Neural cell (in vitro differentiated cells): ENCODE data around the gene ASB8. TPM values are rescaled to one million over a fixed set of nuclear protein-coding genes. Genes with fewer than 3 reads are reported as not detected.

ENCODE experiments used
- H2AFZ ChIP-seq: fragments of 200-600, 300-800 bp; sonication (generic), shearing (Covaris generic); 2 replicates; pipeline ENCODE4 v1.6.0; 2014; ENCODE audit warnings: low read depth, mild to moderate bottlenecking, antibody characterized with exemption, low read length, moderate library complexity
- H3F3A ChIP-seq: fragments of 200-600 bp; shearing (Covaris generic); 2 replicates; pipeline ENCODE4 v1.6.1; 2016; ENCODE audit warnings: mild to moderate bottlenecking, moderate library complexity, mixed read lengths, antibody characterized with exemption, low read length; ENCODE audit not compliant: insufficient read depth, poor library complexity, severe bottlenecking
- H3K27ac ChIP-seq: fragments of 200-600, 300-800 bp; sonication (generic), shearing (Covaris generic); 2 replicates; pipeline ENCODE4 v1.5.1; 2014; ENCODE audit warnings: mild to moderate bottlenecking, low read length, moderate library complexity
- H3K27me3 ChIP-seq: fragments of 300-800, 200-600 bp; sonication (generic), shearing (Covaris generic); 2 replicates; pipeline ENCODE4 v1.6.0; 2014; ENCODE audit warnings: mild to moderate bottlenecking, low read depth, low read length, moderate library complexity; ENCODE audit not compliant: insufficient read depth
- H3K36me3 ChIP-seq: fragments of 300-800, 200-600 bp; sonication (generic), shearing (Covaris generic); 2 replicates; pipeline ENCODE4 v1.5.1; 2014; ENCODE audit warnings: mild to moderate bottlenecking, antibody characterized with exemption, low read length, moderate library complexity; ENCODE audit not compliant: insufficient read depth
- H3K4me2 ChIP-seq: fragments of 300-800, 200-600 bp; sonication (generic), shearing (Covaris generic); 2 replicates; pipeline ENCODE4 v1.6.0; 2014; ENCODE audit warnings: mild to moderate bottlenecking, low read length
- H3K4me3 ChIP-seq: fragments of 300-800, 200-600 bp; sonication (generic), shearing (Covaris generic); 2 replicates; pipeline ENCODE4 v1.5.1; 2014; ENCODE audit warnings: mild to moderate bottlenecking, low read length, moderate library complexity
- H3K79me2 ChIP-seq: fragments of 200-600 bp; shearing (Covaris generic); replicated peaks from 2 replicates; pipeline ENCODE4 v1.6.0; 2014; ENCODE audit warnings: mild to moderate bottlenecking, low read length, moderate library complexity; ENCODE audit not compliant: insufficient read depth
- H3K9ac ChIP-seq: fragments of 300-800, 200-600 bp; sonication (generic), shearing (Covaris generic); 2 replicates; pipeline ENCODE4 v1.6.1; 2016; ENCODE audit warnings: mild to moderate bottlenecking, low read length, mixed read lengths
- H3K9me2 ChIP-seq: fragments of 200-600 bp; shearing (Covaris generic); 2 replicates; pipeline ENCODE4 v1.6.1; 2016; ENCODE audit warnings: mild to moderate bottlenecking, low read length, mixed read lengths; ENCODE audit not compliant: insufficient read depth
- H3K9me3 ChIP-seq: fragments of 200-600, 300-800 bp; sonication (generic), shearing (Covaris generic); 2 replicates; pipeline ENCODE4 v1.6.1; 2016; ENCODE audit warnings: mild to moderate bottlenecking, mixed run types, low read length, moderate library complexity, mixed read lengths
- H4K20me1 ChIP-seq: fragments of 200-600 bp; shearing (Covaris generic); 2 replicates; pipeline ENCODE4 v1.6.1; 2016; ENCODE audit warnings: mild to moderate bottlenecking, mixed run types; ENCODE audit not compliant: insufficient read depth
- CTCF ChIP-seq: fragments of 450-650 bp; IDR thresholded peaks from 2 replicates; pipeline ENCODE4 v1.5.1; 2014; ENCODE audit warnings: antibody characterized with exemption, mild to moderate bottlenecking, moderate library complexity; ENCODE audit not compliant: poor library complexity, severe bottlenecking
- EP300 ChIP-seq: fragments of 450-650 bp; conservative IDR thresholded peaks from 2 replicates; pipeline ENCODE4 v1.6.1; 2014; ENCODE audit warnings: antibody characterized with exemption, mild to moderate bottlenecking, moderate library complexity; ENCODE audit not compliant: poor library complexity, severe bottlenecking
- EZH2 ChIP-seq: fragments of 200-600, 300-800 bp; shearing (Covaris generic), sonication (generic); IDR thresholded peaks from 2 replicates; pipeline ENCODE4 v1.6.1; 2014; ENCODE audit warnings: antibody characterized with exemption, low read length, borderline replicate concordance, mild to moderate bottlenecking; ENCODE audit not compliant: insufficient read depth, poor library complexity, severe bottlenecking
- MXI1 ChIP-seq: fragments of 450-650 bp; conservative IDR thresholded peaks from 2 replicates; pipeline ENCODE4 v1.6.1; 2014; ENCODE audit warnings: antibody characterized with exemption, mild to moderate bottlenecking; ENCODE audit not compliant: poor library complexity, severe bottlenecking
- POLR2AphosphoS5 ChIP-seq: IDR thresholded peaks from 2 replicates; pipeline ENCODE4 v1.6.1; 2012
- RAD21 ChIP-seq: fragments of 450-650 bp; conservative IDR thresholded peaks from 2 replicates; pipeline ENCODE4 v1.6.1; 2014; ENCODE audit warnings: antibody characterized with exemption, mild to moderate bottlenecking, moderate library complexity
- REST ChIP-seq: IDR thresholded peaks from 2 replicates; pipeline ENCODE4 v1.6.1; 2012; ENCODE audit warnings: borderline replicate concordance
- SMC3 ChIP-seq: fragments of 450-650 bp; conservative IDR thresholded peaks from 2 replicates; pipeline ENCODE4 v1.6.1; 2014; ENCODE audit warnings: antibody characterized with exemption, mild to moderate bottlenecking, moderate library complexity; ENCODE audit not compliant: poor library complexity
- TAF1 ChIP-seq: IDR thresholded peaks from 2 replicates; pipeline ENCODE4 v1.6.1; 2012; ENCODE audit warnings: low read depth
- polyA plus RNA-seq: library from polyadenylated mRNA; depleted of rRNA; stranded (reverse); fragments of >200 nt; gene quantifications from 2 replicates; pipeline ENCODE4 v1.2.3, GENCODE V29; 2014

Gene ASB8
- polyA plus RNA-seq, 1 donor from 2014 or later: 41.7 TPM

GRCh38 chr12:48176417-48176751 lies 19.1 kb upstream of the ASB8 start:
- Histone ChIP-seq H3K27me3 (no peaks in the 10 kb centered on the region), H3K4me3 (no peak overlapping the region), H3F3A (no peaks in the 10 kb centered on the region), H3K27ac (no peak overlapping the region), H3K9ac (no peak overlapping the region), H2AFZ (no peak overlapping the region), H3K4me2 (no peak overlapping the region), H3K9me2 (no peaks in the 10 kb centered on the region), H4K20me1 (no peaks in the 10 kb centered on the region), H3K36me3 (no peaks in the 10 kb centered on the region), H3K79me2 (no peaks in the 10 kb centered on the region), H3K9me3 (no peaks in the 10 kb centered on the region)
- TF ChIP-seq MXI1 (no peak), REST (no peak), SMC3 (no peak), TAF1 (no peak), CTCF (no peak), EP300 (no peak), POLR2AphosphoS5 (no peak), EZH2 (no peak), RAD21 (no peak)

GRCh38 chr12:48175613-48176416 lies 18.5 kb upstream of the ASB8 start:
- no peaks in the 10 kb centered on the region for H3K79me2 ChIP-seq
- H3K4me3 ChIP-seq: no peak overlapping the region
- no peak overlapping the region for H3K9ac ChIP-seq
- H2AFZ ChIP-seq: no peak overlapping the region
- no peak overlapping the region for H3K4me2 ChIP-seq
- no peaks in the 10 kb centered on the region for H3F3A ChIP-seq
- no peaks in the 10 kb centered on the region for H3K9me2 ChIP-seq
- H3K27me3 ChIP-seq: no peaks in the 10 kb centered on the region
- H3K36me3 ChIP-seq: no peaks in the 10 kb centered on the region
- H3K27ac ChIP-seq: no peak overlapping the region
- H4K20me1 ChIP-seq: no peaks in the 10 kb centered on the region
- H3K9me3 ChIP-seq: no peaks in the 10 kb centered on the region
- no peak for TF ChIP-seq RAD21
- no peak for TF ChIP-seq EZH2
- TF ChIP-seq MXI1: no peak
